OCI-LY1 (cell line): Measurements from ENCODE around the gene TCP11X2.

ENCODE experiments used
- CTCF ChIP-seq: fragments of 200-600 bp; sonication (generic), shearing (Covaris generic); IDR thresholded peaks from 2 replicates; pipeline ENCODE4 v1.5.1; 2017; ENCODE audit warnings: mild to moderate bottlenecking, antibody characterized with exemption, low read length, moderate library complexity, mixed read lengths
- EZH2 ChIP-seq: fragments of 200-600 bp; sonication (generic), shearing (Covaris generic); IDR thresholded peaks from 2 replicates; pipeline ENCODE4 v1.8.0; 2017; ENCODE audit warnings: borderline replicate concordance, mixed run types, mild to moderate bottlenecking, antibody characterized with exemption, low read length, moderate library complexity, mixed read lengths

- TF ChIP-seq CTCF (no peak), EZH2 (no peak)
Measured at GRCh38 chrX:102515975-102516941, 44.6 kb upstream of the TCP11X2 start, which contains the start of gene TMSB15A.
